GM12892 (cell line): ENCODE data around the gene CFAP161. TPM values are rescaled to one million over a fixed set of nuclear protein-coding genes. Genes with fewer than 3 reads are reported as not detected.

Experiments used
- DNase-seq: peaks from one replicate; pipeline ENCODE4 v3.0.0; 2011; ENCODE audit not compliant: insufficient read length
- FAIRE-seq: peaks from 2 replicates; lab custom pipeline; 2011; peaks lifted over from hg19 to GRCh38; lab: Jason Lieb, UNC
- POLR2A ChIP-seq: IDR thresholded peaks from 2 replicates; pipeline ENCODE4 v1.6.1; 2011; ENCODE audit warnings: low read depth, low read length, control low read depth
- POLR2AphosphoS5 ChIP-seq: IDR thresholded peaks from 2 replicates; pipeline ENCODE4 v1.6.1; 2011; ENCODE audit warnings: low read depth, low read length, control low read depth
- TAF1 ChIP-seq: IDR thresholded peaks from 2 replicates; pipeline ENCODE4 v1.6.1; 2011; ENCODE audit warnings: low read depth, mild to moderate bottlenecking, control low read depth, low read length, borderline replicate concordance
- polyA plus RNA-seq: library from polyadenylated mRNA; unstranded; fragments of >200 nt; gene quantifications from one replicate; pipeline ENCODE4 v1.2.1, GENCODE V29; 2012; ENCODE audit warnings: missing spikeins, inconsistent platforms; ENCODE audit not compliant: missing spikeins

CFAP161 gene, protein sequence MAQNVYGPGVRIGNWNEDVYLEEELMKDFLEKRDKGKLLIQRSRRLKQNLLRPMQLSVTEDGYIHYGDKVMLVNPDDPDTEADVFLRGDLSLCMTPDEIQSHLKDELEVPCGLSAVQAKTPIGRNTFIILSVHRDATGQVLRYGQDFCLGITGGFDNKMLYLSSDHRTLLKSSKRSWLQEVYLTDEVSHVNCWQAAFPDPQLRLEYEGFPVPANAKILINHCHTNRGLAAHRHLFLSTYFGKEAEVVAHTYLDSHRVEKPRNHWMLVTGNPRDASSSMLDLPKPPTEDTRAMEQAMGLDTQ
- not detected for polyA plus RNA-seq

- DNase-seq (no peak), FAIRE-seq (no peak)
- TF ChIP-seq TAF1 = no peak
- TF ChIP-seq POLR2AphosphoS5 = no peak
- TF ChIP-seq POLR2A = no peak
Observed at GRCh38 chr15:81133782-81134461, at the start of gene CFAP161. CFAP161 (plus strand) TSS chr15:81134270; CDS start chr15:81134330, 60 bp downstream.

- DNase-seq (no peak), FAIRE-seq (no peak)
- TF ChIP-seq POLR2A (no peak), POLR2AphosphoS5 (no peak), TAF1 (no peak)
Observed at GRCh38 chr15:81084716-81085115, 49.4 kb upstream of the CFAP161 start.

DNA sequence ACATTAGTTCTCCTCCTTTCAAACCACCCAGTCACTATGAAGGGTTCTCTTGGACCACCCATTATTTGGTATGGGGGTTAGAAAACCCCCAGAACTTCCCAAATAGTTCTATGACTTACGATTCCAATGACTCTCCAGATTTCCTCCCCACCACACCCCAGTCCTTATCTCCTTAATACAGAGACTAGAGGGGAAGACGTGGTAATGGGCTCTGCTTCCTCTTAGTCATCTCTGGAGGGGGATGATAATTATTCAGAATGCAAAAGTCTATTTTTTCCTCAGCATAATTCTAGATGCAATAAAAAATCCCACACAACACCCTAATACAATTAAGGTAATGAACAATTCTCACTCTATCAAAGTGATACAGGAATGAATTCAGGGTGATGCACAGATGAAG is 48.9 kb upstream of the CFAP161 start:
- DNase-seq (no peak), FAIRE-seq (no peak)
- TF ChIP-seq POLR2A = no peak
- TF ChIP-seq TAF1 = no peak
- no peak for TF ChIP-seq POLR2AphosphoS5

DNA sequence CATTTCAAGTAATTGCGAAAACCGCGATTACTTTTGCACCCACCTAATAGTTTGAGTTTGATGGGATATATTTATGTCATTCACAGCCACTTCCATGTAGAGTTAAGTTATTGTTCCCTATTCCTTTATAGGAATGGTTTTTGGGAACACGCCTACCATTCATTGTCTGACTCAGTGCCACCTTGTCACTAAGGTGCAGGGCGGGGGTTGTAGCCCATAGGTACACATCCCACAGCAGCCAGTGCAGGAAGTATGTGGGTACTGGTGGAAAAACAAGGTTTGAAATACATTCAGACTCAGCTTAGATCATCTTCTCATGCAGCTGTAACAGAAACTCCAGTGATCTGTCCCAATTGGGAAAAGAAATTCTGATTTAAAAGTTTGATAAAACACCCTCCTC is 48.2 kb upstream of the CFAP161 start:
- TF ChIP-seq POLR2A (no peak), TAF1 (no peak), POLR2AphosphoS5 (no peak)
- no peak for DNase-seq
- FAIRE-seq = no peak

DNA sequence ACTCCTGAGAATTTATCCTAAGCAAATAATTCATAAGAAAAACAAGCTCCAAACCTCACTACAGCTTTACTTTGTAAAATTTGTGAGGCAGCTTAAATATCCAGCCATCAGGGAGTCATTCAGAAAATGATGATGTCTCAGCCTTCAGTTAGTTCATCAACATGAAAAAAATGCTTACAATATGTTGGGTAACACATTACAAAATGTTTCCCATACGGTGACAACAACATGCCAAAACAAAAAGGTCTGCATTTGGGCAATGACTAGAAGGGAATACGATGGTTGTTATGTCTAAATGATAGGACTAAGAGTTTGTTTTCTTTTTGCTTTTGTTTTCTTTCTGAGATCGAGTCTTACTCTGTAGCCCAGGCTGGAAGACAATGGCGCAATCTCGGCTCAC is 47.0 kb upstream of the CFAP161 start:
- no peak for TF ChIP-seq POLR2AphosphoS5
- TF ChIP-seq POLR2A = no peak
- TF ChIP-seq TAF1 = no peak
- DNase-seq (no peak), FAIRE-seq (no peak)

DNA sequence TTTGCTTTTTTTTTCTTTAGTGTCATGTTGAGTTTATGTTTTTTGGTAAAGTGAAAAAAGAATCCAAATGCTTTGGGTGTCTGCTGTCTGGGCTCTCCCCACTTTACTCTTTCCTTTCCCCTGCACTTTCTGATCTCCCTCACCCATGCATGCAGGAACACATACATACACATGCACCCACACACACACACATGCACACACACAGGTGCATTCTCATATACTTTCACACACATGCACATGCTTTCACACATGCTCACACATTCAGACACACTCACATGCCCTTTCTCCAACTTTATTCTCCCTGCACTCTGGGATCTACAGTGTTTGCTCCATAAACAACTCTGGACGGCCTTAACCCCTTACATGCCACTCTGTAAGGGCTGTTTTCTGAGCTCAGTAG is 46.4 kb upstream of the CFAP161 start:
- FAIRE-seq = no peak
- no peak for TF ChIP-seq TAF1
- TF ChIP-seq POLR2A = no peak
- no peak for TF ChIP-seq POLR2AphosphoS5

DNA sequence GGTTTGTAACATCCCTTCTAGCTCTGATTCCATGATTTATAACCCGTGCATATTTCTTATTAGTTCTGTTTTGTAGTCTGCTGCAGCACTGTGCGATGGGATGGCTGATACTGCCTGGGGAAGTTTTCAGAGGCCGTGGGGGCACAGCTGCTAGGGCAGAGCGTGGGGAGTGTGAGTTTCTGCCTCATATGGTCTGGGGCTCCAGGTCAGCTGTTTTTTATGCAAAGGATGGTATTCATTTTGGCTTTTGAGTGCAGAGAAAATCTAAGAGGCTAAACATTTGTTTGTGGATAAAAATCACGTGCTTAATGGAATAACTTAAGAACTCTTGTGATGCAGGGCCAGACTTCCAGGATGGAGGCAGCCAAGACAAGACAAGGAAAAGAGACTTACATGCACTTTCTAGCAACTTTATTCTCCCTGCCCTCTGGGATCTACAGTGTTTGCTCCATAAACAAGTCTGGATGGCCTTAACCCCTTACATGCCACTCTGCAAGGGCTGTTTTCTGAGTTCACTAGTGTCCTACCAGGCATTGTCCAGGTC is 45.5 kb upstream of the CFAP161 start:
- TF ChIP-seq POLR2A = no peak
- no peak for TF ChIP-seq TAF1
- TF ChIP-seq POLR2AphosphoS5 = no peak
- DNase-seq (no peak), FAIRE-seq (no peak)

More for the DNA sequence above, 46.4 kb upstream of the CFAP161 start:
- no peak for DNase-seq

GRCh38 chr15:81091889-81092558 is 42.0 kb upstream of the CFAP161 start:
- FAIRE-seq (no peak), DNase-seq (no peak)
- no peak for TF ChIP-seq TAF1
- TF ChIP-seq POLR2A = no peak
- TF ChIP-seq POLR2AphosphoS5 = no peak

DNA sequence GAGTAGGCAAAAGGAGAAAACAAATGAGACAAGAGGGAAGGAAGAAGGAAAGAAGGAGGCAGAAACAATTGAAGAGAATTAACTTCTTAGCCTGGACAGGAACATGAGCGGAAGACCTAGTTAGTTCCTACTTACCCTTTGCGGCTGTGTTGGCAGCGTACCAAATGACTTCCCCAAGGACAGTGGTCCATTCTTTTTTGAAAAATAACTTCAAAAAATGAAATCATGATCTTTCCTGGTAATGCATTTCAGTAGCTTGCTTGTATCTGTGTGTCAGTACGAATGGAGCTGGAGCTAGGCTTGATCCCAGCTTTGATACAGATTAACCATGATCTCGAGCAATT is 41.5 kb upstream of the CFAP161 start:
- FAIRE-seq = no peak
- DNase-seq = no peak
- TF ChIP-seq TAF1 = no peak
- TF ChIP-seq POLR2A = no peak
- no peak for TF ChIP-seq POLR2AphosphoS5

- FAIRE-seq = no peak
Observed at GRCh38 chr15:81093961-81094360, 40.1 kb upstream of the CFAP161 start.

GRCh38 chr15:81095690-81096365 is 38.2 kb upstream of the CFAP161 start:
- TF ChIP-seq TAF1 (no peak), POLR2AphosphoS5 (no peak), POLR2A (no peak)
- FAIRE-seq = no peak
- no peak for DNase-seq

More at GRCh38 chr15:81093961-81094360, 40.1 kb upstream of the CFAP161 start:
- DNase-seq = no peak
- TF ChIP-seq TAF1 (no peak), POLR2AphosphoS5 (no peak), POLR2A (no peak)
